ENCODE data around the gene SUGP2.
A peak's percentile ranks its signal among the peaks of the same experiment; 100 is the strongest.
"Not testable (repeated sequence)": the region's sequence is repeated elsewhere in the genome, so short reads cannot be mapped to it uniquely, and the experiment has no call there.

SUGP2 gene

DNA sequence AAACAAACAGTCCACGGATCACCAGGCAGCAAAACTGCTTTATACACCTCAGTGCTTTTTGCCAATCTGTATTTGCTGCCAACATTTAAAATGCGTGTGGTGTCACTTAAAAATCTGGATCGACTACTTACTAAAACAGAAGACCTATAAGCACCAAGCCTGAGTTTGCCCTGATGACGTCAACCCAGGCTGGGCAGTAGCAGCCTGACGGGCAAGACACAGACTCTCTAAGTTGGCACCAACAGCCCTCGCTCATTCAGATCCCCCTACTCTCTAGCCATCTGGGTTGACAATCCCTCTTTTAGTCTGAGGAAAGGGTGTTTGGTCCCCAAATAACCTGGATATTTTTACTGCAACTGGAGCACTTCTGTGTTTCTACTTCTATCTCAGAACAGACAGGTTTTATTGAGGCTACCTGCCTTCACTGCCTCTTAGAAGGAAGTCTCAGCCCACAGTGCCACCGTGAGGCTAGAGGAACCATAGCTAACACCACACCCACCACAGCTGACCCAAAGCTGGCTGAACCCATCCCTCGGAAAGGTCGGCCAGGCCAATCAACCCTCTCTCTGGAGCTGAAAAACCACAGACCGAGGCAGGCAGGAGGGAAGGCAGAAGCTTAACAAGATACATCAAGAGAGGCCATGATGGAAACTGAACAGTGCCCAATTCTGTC, 6.9 kb downstream of the SUGP2 start:
- H3K4me2 ChIP-seq (ENCODE audit: low read length) = no peak overlapping the region
- no peak overlapping the region for H3K9ac ChIP-seq (ENCODE audit: low read depth, low read length)
- peaks cover 75% of the 10 kb centered on the region for H3K36me3 ChIP-seq (ENCODE audit: insufficient read depth, low read length)
- no peaks in the 10 kb centered on the region for H3K9me3 ChIP-seq (replicated peaks; ENCODE audit: low read length)
- H3K27me3 ChIP-seq (ENCODE audit: control insufficient read depth, insufficient read depth, low read length) = no peaks in the 10 kb centered on the region
- H3K4me3 ChIP-seq (ENCODE audit: low read length) = no peak overlapping the region
- H3K4me1 ChIP-seq (ENCODE audit: control insufficient read depth, insufficient read depth, low read length) = peaks cover 3% of the 10 kb centered on the region

DNA sequence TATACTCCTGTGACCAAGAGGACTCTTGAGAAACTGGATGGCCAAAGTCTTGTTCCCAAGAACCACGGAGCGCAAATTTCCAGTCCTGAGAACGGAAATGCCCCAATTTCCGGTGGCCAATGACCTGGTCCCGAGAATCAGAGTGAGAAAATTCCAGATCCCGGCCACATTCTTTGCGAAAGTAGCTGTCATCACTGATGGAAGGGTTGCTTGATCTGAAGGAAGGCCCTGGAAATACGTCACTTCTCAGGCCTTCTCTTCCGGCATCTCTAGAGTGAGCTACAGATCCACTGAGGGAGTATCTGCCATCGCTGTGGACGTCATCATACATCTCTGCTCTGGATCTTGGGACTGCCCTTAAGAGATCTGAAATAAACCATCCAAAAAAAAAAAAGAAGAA, 7.5 kb downstream of the SUGP2 start:
- Histone ChIP-seq H3K27me3 (ENCODE audit: control insufficient read depth, insufficient read depth, low read length) (no peaks in the 10 kb centered on the region), H3K9me3 (replicated peaks; ENCODE audit: low read length) (no peaks in the 10 kb centered on the region), H3K4me2 (ENCODE audit: low read length) (no peak overlapping the region), H3K4me1 (ENCODE audit: control insufficient read depth, insufficient read depth, low read length) (peaks cover 9% of the 10 kb centered on the region), H3K4me3 (ENCODE audit: low read length) (no peak overlapping the region), H3K36me3 (ENCODE audit: insufficient read depth, low read length) (peaks cover 71% of the 10 kb centered on the region), H3K9ac (ENCODE audit: low read depth, low read length) (no peak overlapping the region)

DNA sequence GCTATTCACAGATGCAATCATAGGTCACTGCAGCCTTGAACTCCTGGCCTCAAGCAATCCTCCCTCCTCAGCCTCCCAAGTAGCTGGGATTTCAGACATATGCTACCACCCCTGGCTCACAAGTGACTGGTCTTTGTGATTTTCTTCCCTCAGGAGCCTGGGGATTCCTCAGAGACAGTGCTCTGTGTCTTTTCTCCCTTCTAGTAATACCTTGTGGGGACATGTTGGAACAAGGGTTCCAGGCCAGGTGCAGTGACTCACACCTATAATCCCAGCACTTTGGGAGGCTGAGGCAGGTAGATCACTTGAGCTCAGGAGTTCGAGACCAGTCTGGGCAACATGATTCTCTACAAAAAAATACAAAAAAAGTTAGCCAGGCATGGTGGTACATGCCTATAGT, 9.9 kb downstream of the SUGP2 start:
- not testable (repeated sequence) for H3K9me3 ChIP-seq (replicated peaks; ENCODE audit: low read length); H3K9ac ChIP-seq (ENCODE audit: low read depth, low read length); H3K27me3 ChIP-seq (ENCODE audit: control insufficient read depth, insufficient read depth, low read length); H3K4me2 ChIP-seq (ENCODE audit: low read length); H3K4me3 ChIP-seq (ENCODE audit: low read length)
- Histone ChIP-seq H3K4me1 (ENCODE audit: control insufficient read depth, insufficient read depth, low read length) (peaks cover 11% of the 10 kb centered on the region), H3K36me3 (ENCODE audit: insufficient read depth, low read length) (peaks cover 75% of the 10 kb centered on the region)

DNA sequence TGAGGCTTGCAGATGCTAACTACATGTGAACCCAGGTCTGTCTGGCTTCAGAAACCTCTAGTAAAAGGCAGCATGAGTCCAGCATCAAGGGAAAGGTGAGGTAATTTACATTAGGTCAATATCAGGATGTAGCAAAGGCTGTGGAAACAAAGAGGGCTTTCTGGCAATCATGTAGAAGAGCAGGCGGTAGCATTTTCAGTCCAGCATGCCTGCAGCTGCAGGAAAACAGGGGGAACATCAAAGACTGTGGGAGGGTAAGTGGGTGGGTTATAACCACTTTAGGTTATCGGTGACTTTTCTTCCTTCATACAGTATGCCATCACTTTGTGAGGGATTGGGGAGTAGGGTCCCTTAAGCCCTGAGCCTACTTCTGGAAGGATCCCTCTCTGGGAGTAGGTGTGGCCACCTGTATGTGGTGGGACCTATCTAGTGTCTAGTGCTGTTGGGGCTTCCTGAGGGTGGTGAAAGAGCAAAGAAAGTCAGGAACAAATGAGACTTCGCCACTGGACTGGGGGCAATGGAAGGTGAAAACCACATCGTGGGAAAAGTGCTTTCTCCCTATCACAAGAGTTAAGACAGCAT, 10.8 kb downstream of the SUGP2 start:
- Histone ChIP-seq H3K4me2 (ENCODE audit: low read length) (no peak overlapping the region), H3K4me3 (ENCODE audit: low read length) (no peak overlapping the region), H3K27me3 (ENCODE audit: control insufficient read depth, insufficient read depth, low read length) (no peaks in the 10 kb centered on the region), H3K36me3 (ENCODE audit: insufficient read depth, low read length) (peaks cover 74% of the 10 kb centered on the region), H3K9me3 (replicated peaks; ENCODE audit: low read length) (no peaks in the 10 kb centered on the region), H3K4me1 (ENCODE audit: control insufficient read depth, insufficient read depth, low read length) (peaks cover 11% of the 10 kb centered on the region), H3K9ac (ENCODE audit: low read depth, low read length) (no peak overlapping the region)

- Histone ChIP-seq H3K9ac (ENCODE audit: low read depth, low read length) (peak overlapping the region; percentile 42), H3K36me3 (ENCODE audit: insufficient read depth, low read length) (peaks cover 74% of the 10 kb centered on the region), H3K4me2 (ENCODE audit: low read length) (peak overlapping the region; percentile 22), H3K9me3 (replicated peaks; ENCODE audit: low read length) (no peaks in the 10 kb centered on the region), H3K4me1 (ENCODE audit: control insufficient read depth, insufficient read depth, low read length) (peaks cover 11% of the 10 kb centered on the region), H3K27me3 (ENCODE audit: control insufficient read depth, insufficient read depth, low read length) (no peaks in the 10 kb centered on the region), H3K4me3 (ENCODE audit: low read length) (no peak overlapping the region)
Observed at GRCh38 chr19:19021115-19021514, 12.2 kb downstream of the SUGP2 start.

GRCh38 chr19:19010551-19010950, 22.8 kb downstream of the SUGP2 start:
- no peak overlapping the region for H3K4me3 ChIP-seq (ENCODE audit: low read length)
- no peak overlapping the region for H3K9ac ChIP-seq (ENCODE audit: low read depth, low read length)
- H3K9me3 ChIP-seq (replicated peaks; ENCODE audit: low read length) = no peaks in the 10 kb centered on the region
- H3K4me1 ChIP-seq (ENCODE audit: control insufficient read depth, insufficient read depth, low read length) = peaks cover 9% of the 10 kb centered on the region
- no peaks in the 10 kb centered on the region for H3K27me3 ChIP-seq (ENCODE audit: control insufficient read depth, insufficient read depth, low read length)
- no peak overlapping the region for H3K4me2 ChIP-seq (ENCODE audit: low read length)
- H3K36me3 ChIP-seq (ENCODE audit: insufficient read depth, low read length) = peaks cover 80% of the 10 kb centered on the region

GRCh38 chr19:19009951-19010350, 23.4 kb downstream of the SUGP2 start:
- Histone ChIP-seq H3K4me3 (ENCODE audit: low read length) (no peak overlapping the region), H3K36me3 (ENCODE audit: insufficient read depth, low read length) (peaks cover 82% of the 10 kb centered on the region), H3K4me2 (ENCODE audit: low read length) (no peak overlapping the region), H3K4me1 (ENCODE audit: control insufficient read depth, insufficient read depth, low read length) (peaks cover 9% of the 10 kb centered on the region), H3K9me3 (replicated peaks; ENCODE audit: low read length) (no peaks in the 10 kb centered on the region), H3K9ac (ENCODE audit: low read depth, low read length) (no peak overlapping the region), H3K27me3 (ENCODE audit: control insufficient read depth, insufficient read depth, low read length) (no peaks in the 10 kb centered on the region)

DNA sequence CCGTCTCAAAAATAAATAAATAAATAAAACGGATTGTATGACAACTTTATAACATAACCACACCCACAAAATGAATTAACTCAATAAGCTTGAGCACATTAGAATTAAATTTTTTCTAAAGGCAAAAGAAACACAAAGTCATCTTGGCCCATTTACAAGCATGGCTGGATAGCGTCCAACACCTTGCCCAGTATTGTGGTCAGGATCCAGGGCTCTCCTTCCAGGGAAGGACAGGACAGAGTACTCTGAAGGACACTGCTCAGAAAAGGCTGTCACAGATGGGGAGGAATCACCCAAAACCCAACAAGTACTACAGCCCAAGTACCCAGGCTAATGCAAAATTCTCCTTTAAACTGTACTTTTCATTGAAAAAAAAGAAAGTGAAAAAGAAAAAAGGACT, 27.1 kb downstream of the SUGP2 start:
- no peak overlapping the region for H3K4me3 ChIP-seq (ENCODE audit: low read length)
- no peaks in the 10 kb centered on the region for H3K27me3 ChIP-seq (ENCODE audit: control insufficient read depth, insufficient read depth, low read length)
- peaks cover 9% of the 10 kb centered on the region for H3K4me1 ChIP-seq (ENCODE audit: control insufficient read depth, insufficient read depth, low read length)
- no peaks in the 10 kb centered on the region for H3K9me3 ChIP-seq (replicated peaks; ENCODE audit: low read length)
- no peak overlapping the region for H3K4me2 ChIP-seq (ENCODE audit: low read length)
- no peak overlapping the region for H3K9ac ChIP-seq (ENCODE audit: low read depth, low read length)
- peaks cover 85% of the 10 kb centered on the region for H3K36me3 ChIP-seq (ENCODE audit: insufficient read depth, low read length)

GRCh38 chr19:19004144-19004543, 29.2 kb downstream of the SUGP2 start:
- H3K4me3 ChIP-seq (ENCODE audit: low read length) = no peak overlapping the region
- H3K36me3 ChIP-seq (ENCODE audit: insufficient read depth, low read length) = peaks cover 85% of the 10 kb centered on the region
- H3K9me3 ChIP-seq (replicated peaks; ENCODE audit: low read length) = no peaks in the 10 kb centered on the region
- peaks cover 11% of the 10 kb centered on the region for H3K4me1 ChIP-seq (ENCODE audit: control insufficient read depth, insufficient read depth, low read length)
- H3K4me2 ChIP-seq (ENCODE audit: low read length) = no peak overlapping the region
- H3K27me3 ChIP-seq (ENCODE audit: control insufficient read depth, insufficient read depth, low read length) = no peaks in the 10 kb centered on the region
- no peak overlapping the region for H3K9ac ChIP-seq (ENCODE audit: low read depth, low read length)

DNA sequence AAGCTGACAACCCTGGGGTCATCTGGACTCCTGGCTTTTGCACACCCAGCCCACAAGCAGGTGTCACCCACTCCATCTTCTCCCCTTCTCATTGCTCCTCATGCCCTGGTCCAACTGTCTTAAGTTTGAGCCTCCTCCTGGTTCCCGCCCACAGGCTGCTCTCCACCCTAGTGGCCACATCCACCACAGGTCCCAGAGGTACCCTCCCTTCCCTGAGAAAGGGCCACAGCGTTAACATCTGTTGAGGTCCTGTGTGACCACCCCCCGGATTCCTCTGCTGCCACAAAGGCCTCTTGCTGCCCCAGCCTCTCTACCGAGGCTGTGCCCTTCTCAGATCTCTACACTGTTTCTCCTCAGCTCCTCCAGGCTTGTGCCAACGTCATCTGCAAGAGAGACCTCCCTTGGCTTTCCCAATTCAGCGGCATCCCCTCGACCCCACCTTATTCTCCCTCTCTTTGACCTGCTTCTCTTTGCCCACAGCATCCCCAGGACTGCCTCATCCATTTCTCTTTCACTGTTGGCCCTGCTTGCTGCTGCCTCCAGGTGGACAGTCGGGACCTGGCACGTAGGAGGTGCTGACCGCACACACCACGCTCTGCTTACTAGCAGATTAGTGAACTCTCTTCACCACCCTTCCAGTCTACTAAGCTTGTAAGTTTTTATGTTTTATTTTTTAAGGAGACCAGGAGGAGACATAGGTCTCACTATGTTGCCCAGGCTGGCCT, 33.3 kb downstream of the SUGP2 start:
- peaks cover 80% of the 10 kb centered on the region for H3K36me3 ChIP-seq (ENCODE audit: insufficient read depth, low read length)
- no peaks in the 10 kb centered on the region for H3K27me3 ChIP-seq (ENCODE audit: control insufficient read depth, insufficient read depth, low read length)

GRCh38 chr19:18999016-18999758, 34.1 kb downstream of the SUGP2 start:
- H3K27me3 ChIP-seq (ENCODE audit: control insufficient read depth, insufficient read depth, low read length) = no peaks in the 10 kb centered on the region
- no peaks in the 10 kb centered on the region for H3K9me3 ChIP-seq (replicated peaks; ENCODE audit: low read length)
- peaks cover 80% of the 10 kb centered on the region for H3K36me3 ChIP-seq (ENCODE audit: insufficient read depth, low read length)
- H3K4me3 ChIP-seq (ENCODE audit: low read length) = no peak overlapping the region
- peaks cover 17% of the 10 kb centered on the region for H3K4me1 ChIP-seq (ENCODE audit: control insufficient read depth, insufficient read depth, low read length)
- H3K9ac ChIP-seq (ENCODE audit: low read depth, low read length) = no peak overlapping the region
- no peak overlapping the region for H3K4me2 ChIP-seq (ENCODE audit: low read length)

More for the DNA sequence above, 33.3 kb downstream of the SUGP2 start:
- Histone ChIP-seq H3K9me3 (replicated peaks; ENCODE audit: low read length) (no peaks in the 10 kb centered on the region), H3K4me2 (ENCODE audit: low read length) (no peak overlapping the region), H3K4me3 (ENCODE audit: low read length) (no peak overlapping the region), H3K4me1 (ENCODE audit: control insufficient read depth, insufficient read depth, low read length) (peaks cover 17% of the 10 kb centered on the region), H3K9ac (ENCODE audit: low read depth, low read length) (no peak overlapping the region)
